ENCODE data around the gene KRT2.

Gene KRT2

DNA sequence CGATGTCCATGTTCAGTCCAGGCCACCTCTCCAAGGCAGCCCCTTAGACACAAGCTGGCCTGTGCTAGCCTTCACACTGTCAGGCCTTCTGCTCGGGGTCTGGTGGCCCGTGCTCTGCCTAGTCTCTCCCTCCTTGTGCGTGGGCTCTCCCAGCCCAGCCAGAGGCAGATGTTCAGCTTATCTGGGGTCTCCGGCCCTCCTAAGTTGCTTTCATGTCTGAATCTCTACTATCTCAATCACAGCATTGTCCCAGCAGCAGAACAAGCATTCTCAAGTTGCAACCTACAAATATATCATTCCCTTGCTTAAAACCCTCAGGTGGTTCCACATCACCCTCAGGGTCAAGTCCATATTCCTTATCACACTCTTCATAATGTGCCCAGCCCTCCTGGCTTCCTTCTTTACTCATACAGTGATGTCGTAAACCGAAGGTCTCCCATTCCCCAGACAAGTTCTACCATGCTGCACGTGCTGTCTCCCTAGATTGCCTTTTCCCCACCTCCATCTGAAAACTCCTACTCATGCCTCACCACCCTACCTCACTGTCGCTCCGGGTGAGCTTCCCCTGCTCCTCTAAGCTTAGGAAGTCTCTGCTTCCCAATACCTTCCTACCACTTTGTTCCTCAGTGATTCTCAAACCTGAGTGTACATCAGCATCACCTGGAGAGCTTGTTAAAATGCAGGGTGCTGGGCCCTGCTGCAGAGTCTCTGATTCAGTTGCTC is 35.2 kb downstream of the KRT2 start:
- H3K4me1 ChIP-seq (ENCODE audit: control insufficient read depth in 1 of 2, insufficient read depth in 1 of 2, low read depth in 1 of 2, low read length in 1 of 2): no peaks in the 10 kb centered on the region
- no peak overlapping the region for H3K4me3 ChIP-seq (ENCODE audit: low read depth in 1 of 2, low read length in 1 of 2)
- TF ChIP-seq, protein P1, sequence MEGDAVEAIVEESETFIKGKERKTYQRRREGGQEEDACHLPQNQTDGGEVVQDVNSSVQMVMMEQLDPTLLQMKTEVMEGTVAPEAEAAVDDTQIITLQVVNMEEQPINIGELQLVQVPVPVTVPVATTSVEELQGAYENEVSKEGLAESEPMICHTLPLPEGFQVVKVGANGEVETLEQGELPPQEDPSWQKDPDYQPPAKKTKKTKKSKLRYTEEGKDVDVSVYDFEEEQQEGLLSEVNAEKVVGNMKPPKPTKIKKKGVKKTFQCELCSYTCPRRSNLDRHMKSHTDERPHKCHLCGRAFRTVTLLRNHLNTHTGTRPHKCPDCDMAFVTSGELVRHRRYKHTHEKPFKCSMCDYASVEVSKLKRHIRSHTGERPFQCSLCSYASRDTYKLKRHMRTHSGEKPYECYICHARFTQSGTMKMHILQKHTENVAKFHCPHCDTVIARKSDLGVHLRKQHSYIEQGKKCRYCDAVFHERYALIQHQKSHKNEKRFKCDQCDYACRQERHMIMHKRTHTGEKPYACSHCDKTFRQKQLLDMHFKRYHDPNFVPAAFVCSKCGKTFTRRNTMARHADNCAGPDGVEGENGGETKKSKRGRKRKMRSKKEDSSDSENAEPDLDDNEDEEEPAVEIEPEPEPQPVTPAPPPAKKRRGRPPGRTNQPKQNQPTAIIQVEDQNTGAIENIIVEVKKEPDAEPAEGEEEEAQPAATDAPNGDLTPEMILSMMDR (IDR thresholded peaks at IDR 0.05): no peak
- H3K27me3 ChIP-seq: no peaks in the 10 kb centered on the region
- no peak overlapping the region for H3K27ac ChIP-seq
- no peaks in the 10 kb centered on the region for H3K9me3 ChIP-seq
- no peaks in the 10 kb centered on the region for H3K36me3 ChIP-seq

DNA sequence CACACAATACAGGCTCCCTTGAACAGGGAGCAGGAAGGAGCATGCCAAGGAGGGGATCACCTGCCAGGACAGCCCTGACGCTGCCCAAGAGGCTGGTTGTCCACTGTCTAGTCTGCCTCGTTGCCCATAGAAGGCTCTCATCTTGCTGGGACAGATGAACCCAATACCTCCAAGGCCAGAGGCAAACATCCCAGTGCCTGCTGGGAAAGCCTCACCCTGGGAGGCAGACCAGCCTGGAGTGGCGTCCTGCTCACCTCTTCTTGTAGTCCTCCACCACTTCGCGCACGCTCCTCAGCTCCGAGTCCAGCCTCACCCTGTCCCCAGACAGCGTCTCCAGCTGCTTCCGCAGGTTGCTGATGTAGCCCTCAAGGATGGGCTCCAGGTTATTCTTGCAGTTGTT is 36.1 kb downstream of the KRT2 start:
- H3K4me3 ChIP-seq (ENCODE audit: low read depth in 1 of 2, low read length in 1 of 2): no peak overlapping the region
- H3K27ac ChIP-seq: no peak overlapping the region
- H3K9me3 ChIP-seq: no peaks in the 10 kb centered on the region
- no peaks in the 10 kb centered on the region for H3K4me1 ChIP-seq (ENCODE audit: control insufficient read depth in 1 of 2, insufficient read depth in 1 of 2, low read depth in 1 of 2, low read length in 1 of 2)
- no peaks in the 10 kb centered on the region for H3K36me3 ChIP-seq
- TF ChIP-seq, protein P1 (IDR thresholded peaks at IDR 0.05): no peak
- H3K27me3 ChIP-seq: peaks cover 5% of the 10 kb centered on the region

DNA sequence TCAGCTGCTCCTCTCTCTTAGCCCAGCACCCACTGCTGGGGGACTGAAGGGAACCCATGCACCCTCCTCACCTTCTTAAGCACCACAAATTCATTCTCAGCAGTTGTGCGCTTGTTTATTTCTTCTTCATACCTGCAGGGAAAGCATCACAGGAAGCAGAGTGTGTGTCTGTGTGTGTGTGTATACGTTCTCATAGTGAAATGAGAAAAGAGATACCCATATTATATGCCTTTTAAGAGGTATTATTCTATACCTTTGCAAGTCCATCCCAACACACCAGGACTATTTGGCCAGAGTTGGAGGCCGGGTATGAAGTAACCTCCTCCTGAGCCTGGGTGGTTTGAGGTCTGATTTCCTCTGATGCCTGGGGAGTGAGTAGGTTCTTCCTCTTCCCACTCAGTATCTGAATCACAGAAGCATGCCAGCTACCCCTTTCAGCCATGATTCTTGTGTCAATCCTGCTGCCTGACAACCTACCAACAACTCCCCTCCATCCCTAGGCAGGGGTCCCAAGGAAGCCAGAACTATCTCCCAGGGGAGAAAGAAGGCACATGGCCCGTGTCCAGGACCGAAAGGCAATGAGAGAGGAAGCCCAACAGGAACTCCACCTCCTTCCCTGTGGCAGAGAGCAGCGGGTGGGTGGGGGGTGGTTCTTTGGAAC is 36.7 kb downstream of the KRT2 start:
- H3K4me1 ChIP-seq (ENCODE audit: control insufficient read depth in 1 of 2, insufficient read depth in 1 of 2, low read depth in 1 of 2, low read length in 1 of 2): no peaks in the 10 kb centered on the region
- no peak overlapping the region for H3K4me3 ChIP-seq (ENCODE audit: low read depth in 1 of 2, low read length in 1 of 2)
- no peaks in the 10 kb centered on the region for H3K36me3 ChIP-seq
- peaks cover 11% of the 10 kb centered on the region for H3K27me3 ChIP-seq
- no peak overlapping the region for H3K27ac ChIP-seq
- TF ChIP-seq, protein P1 (IDR thresholded peaks at IDR 0.05): no peak
- H3K9me3 ChIP-seq: no peaks in the 10 kb centered on the region

DNA sequence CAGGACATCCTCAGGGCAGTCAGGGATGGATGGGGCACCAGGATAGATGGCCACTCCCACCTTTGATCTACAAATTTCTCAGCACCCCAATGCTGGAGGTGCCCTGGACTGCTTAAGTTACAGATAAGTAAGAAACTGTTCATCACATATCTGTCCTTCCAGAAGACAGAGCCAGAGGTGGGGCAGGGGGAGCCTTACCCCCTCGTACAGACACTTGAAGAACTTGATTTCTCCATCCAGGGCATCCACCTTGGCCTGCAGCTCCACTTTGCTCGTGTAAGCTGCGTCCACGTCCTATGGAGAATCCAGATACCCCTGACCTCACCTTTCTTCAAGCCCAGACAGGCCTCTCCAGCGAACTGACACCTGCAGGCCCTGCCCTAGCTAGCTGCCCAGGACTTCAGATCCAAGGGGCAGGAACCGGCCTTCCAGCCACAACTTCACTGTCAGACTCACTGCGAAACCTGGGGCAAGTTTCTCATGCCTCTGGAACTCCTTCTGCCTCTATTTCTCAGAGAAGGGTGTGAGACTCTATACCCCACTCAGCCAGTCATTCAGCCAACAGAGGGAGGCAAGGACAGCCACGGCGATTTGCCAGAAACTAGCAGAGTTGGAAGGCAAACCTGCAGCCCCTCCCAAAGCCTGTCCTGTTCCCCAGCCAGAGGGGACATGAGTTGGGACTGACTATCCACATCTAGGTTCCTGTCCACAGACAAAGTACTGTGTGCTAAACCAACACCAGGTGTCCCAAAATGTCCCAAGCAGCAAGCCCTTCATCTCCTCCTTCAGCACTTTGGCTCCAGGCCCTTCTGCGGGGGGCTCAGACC is 37.4 kb downstream of the KRT2 start:
- no peaks in the 10 kb centered on the region for H3K4me1 ChIP-seq (ENCODE audit: control insufficient read depth in 1 of 2, insufficient read depth in 1 of 2, low read depth in 1 of 2, low read length in 1 of 2)
- TF ChIP-seq, protein P1 (IDR thresholded peaks at IDR 0.05): no peak
- no peaks in the 10 kb centered on the region for H3K9me3 ChIP-seq
- H3K36me3 ChIP-seq: no peaks in the 10 kb centered on the region
- H3K27ac ChIP-seq: no peak overlapping the region
- H3K27me3 ChIP-seq: peaks cover 18% of the 10 kb centered on the region
- no peak overlapping the region for H3K4me3 ChIP-seq (ENCODE audit: low read depth in 1 of 2, low read length in 1 of 2)

DNA sequence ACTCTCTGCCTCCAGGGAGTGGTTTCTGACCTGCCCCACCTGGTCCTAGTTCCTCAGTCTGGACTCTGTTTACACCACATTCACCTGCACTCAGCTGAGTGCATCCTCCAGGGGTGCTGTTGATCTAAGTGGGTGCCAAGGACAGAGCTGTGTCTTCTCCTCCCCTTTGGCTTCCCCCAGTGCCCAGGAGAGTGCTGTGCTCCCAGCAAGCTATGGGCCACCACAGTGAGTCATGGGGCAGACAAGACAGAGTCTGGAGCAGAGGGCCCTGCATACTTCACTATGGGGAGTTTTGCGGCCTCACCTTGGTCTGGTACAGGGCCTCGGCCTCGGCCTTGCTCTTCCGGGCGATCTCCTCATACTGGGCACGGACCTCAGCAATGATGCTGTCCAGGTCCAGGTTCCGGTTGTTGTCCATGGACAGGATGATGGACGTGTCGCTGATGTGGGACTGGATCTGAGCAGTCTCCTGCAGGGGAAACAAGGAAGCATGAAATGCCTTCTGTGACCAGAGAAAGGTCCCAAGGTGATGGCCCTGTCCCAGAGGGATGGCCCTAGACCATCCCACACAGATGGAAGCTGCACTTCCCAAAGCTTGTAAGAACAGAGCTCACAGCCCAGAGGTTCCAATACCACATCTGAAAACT is 38.5 kb downstream of the KRT2 start:
- TF ChIP-seq, protein P1 (IDR thresholded peaks at IDR 0.05): no peak
- Histone ChIP-seq H3K27ac (no peak overlapping the region), H3K9me3 (no peaks in the 10 kb centered on the region), H3K27me3 (peaks cover 29% of the 10 kb centered on the region), H3K4me3 (ENCODE audit: low read depth in 1 of 2, low read length in 1 of 2) (no peak overlapping the region), H3K36me3 (no peaks in the 10 kb centered on the region), H3K4me1 (ENCODE audit: control insufficient read depth in 1 of 2, insufficient read depth in 1 of 2, low read depth in 1 of 2, low read length in 1 of 2) (no peaks in the 10 kb centered on the region)
